Measurements from ENCODE around the gene TAS2R20. TPM values are rescaled to one million over a fixed set of nuclear protein-coding genes. Genes with fewer than 3 reads are reported as not detected.

The TAS2R20 gene
- polyA plus RNA-seq, 1 experiment, result 0.67 TPM

DNA sequence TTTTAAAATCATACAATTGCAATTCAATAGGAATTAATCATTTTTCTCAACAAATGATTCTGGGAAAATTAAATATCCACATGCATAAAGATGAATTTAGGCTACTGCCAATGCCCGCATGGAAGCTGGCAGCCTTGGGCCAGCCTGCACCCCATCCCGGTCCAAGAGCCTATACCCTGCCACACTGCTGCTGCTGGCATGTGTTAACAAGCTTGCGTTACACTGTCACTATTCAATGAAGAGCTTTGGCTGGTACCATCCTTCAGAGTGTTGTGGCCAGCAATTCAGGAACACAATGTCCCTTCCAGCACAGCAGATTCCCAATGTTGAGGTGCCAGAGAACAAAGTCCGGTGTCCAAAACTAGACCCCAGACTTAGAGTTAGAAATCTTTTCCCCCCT is 45.5 kb downstream of the TAS2R20 start:
- DNase-seq (ENCODE audit: low read depth, low spot score), result no peak
- TF ChIP-seq, protein P1, sequence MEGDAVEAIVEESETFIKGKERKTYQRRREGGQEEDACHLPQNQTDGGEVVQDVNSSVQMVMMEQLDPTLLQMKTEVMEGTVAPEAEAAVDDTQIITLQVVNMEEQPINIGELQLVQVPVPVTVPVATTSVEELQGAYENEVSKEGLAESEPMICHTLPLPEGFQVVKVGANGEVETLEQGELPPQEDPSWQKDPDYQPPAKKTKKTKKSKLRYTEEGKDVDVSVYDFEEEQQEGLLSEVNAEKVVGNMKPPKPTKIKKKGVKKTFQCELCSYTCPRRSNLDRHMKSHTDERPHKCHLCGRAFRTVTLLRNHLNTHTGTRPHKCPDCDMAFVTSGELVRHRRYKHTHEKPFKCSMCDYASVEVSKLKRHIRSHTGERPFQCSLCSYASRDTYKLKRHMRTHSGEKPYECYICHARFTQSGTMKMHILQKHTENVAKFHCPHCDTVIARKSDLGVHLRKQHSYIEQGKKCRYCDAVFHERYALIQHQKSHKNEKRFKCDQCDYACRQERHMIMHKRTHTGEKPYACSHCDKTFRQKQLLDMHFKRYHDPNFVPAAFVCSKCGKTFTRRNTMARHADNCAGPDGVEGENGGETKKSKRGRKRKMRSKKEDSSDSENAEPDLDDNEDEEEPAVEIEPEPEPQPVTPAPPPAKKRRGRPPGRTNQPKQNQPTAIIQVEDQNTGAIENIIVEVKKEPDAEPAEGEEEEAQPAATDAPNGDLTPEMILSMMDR (IDR thresholded peaks at IDR 0.05; ENCODE audit: low read depth, low read length), result no peak
- ChIA-PET CTCF (no interaction called here), POLR2A (no interaction called here)
- no peak overlapping the region for H3K27ac ChIP-seq (ENCODE audit: low read depth, low read length)
- H3K9me3 ChIP-seq (ENCODE audit: control insufficient read depth, insufficient read depth, low read length), result no peaks in the 10 kb centered on the region; the same call in 1 of the 2 replicates
- H3K4me3 ChIP-seq (ENCODE audit: low read depth, low read length), result no peak overlapping the region
- H3K27me3 ChIP-seq (ENCODE audit: control insufficient read depth, insufficient read depth, low read length), result no peaks in the 10 kb centered on the region

Other genes with a start within 250 kb of the TAS2R20 start
- not detected in 2 replicates for gene TAS2R7, start 195.7 kb downstream of the TAS2R20 start, polyA plus RNA-seq (2011; rRNA removed)
- 0.06 TPM in 1 of 2 replicates, not detected in the other for gene TAS2R8, start 191.0 kb downstream of the TAS2R20 start, polyA plus RNA-seq (2011; rRNA removed)
- gene TAS2R9, start 188.1 kb downstream of the TAS2R20 start, polyA plus RNA-seq (2011; rRNA removed), result not detected in 2 replicates
- 0.24 and 0.71 TPM in 2 replicates for gene TAS2R10, start 171.9 kb downstream of the TAS2R20 start, polyA plus RNA-seq (2011; rRNA removed)
- 3.2 and 4.3 TPM in 2 replicates for gene PRR4, start 148.8 kb downstream of the TAS2R20 start, polyA plus RNA-seq (2011; rRNA removed)
- gene PRH1, start 114.0 kb downstream of the TAS2R20 start, polyA plus RNA-seq (2011; rRNA removed), result 3.1 and 4.2 TPM in 2 replicates
- 0.10 and 0.16 TPM in 2 replicates for gene TAS2R13, start 88.7 kb downstream of the TAS2R20 start, polyA plus RNA-seq (2011; rRNA removed)
- 0.16 TPM in 1 of 2 replicates, not detected in the other for gene PRH2, start 69.1 kb downstream of the TAS2R20 start, polyA plus RNA-seq (2011; rRNA removed)
- 2.1 and 3.2 TPM in 2 replicates for gene TAS2R14, start 59.0 kb downstream of the TAS2R20 start, polyA plus RNA-seq (2011; rRNA removed)
- 0.21 and 0.24 TPM in 2 replicates for gene TAS2R50, start 11.4 kb downstream of the TAS2R20 start, polyA plus RNA-seq (2011; rRNA removed)
- gene TAS2R19, start 24.3 kb upstream of the TAS2R20 start, polyA plus RNA-seq (2011; rRNA removed), result 0.46 and 0.48 TPM in 2 replicates
- 0.51 and 0.60 TPM in 2 replicates for gene TAS2R31, start 33.1 kb upstream of the TAS2R20 start, polyA plus RNA-seq (2011; rRNA removed)
- 0.30 TPM in 1 of 2 replicates, not detected in the other for gene TAS2R46, start 64.0 kb upstream of the TAS2R20 start, polyA plus RNA-seq (2011; rRNA removed)
- gene TAS2R43, start 94.0 kb upstream of the TAS2R20 start, polyA plus RNA-seq (2011; rRNA removed), result not detected in 2 replicates
- gene TAS2R30, start 136.3 kb upstream of the TAS2R20 start, polyA plus RNA-seq (2011; rRNA removed), result 0.07 TPM in 1 of 2 replicates, not detected in the other
- gene SMIM10L1, start 172.9 kb upstream of the TAS2R20 start, polyA plus RNA-seq (2011; rRNA removed), result 4.8 and 6.4 TPM in 2 replicates
- gene TAS2R42, start 188.6 kb upstream of the TAS2R20 start, polyA plus RNA-seq (2011; rRNA removed), result not detected in 2 replicates